Activated naive CD4-positive, alpha-beta T cell treated with anti-CD3 and anti-CD28 coated beads, Interleukin-2, amount 50 U/mL, for 24 hours (primary cell): Measurements from ENCODE around the gene RYK.
"Not testable (repeated sequence)": the region's sequence is repeated elsewhere in the genome, so short reads cannot be mapped to it uniquely, and the experiment has no call there.

ENCODE experiments used
- H3K27ac Mint-ChIP-seq: one replicate; pipeline ENCODE4 v1.8.0; 2021; ENCODE audit warnings: mild to moderate bottlenecking, mixed read lengths
- H3K27me3 Mint-ChIP-seq: one replicate; pipeline ENCODE4 v1.8.0; 2021; ENCODE audit warnings: mixed read lengths
- H3K36me3 Mint-ChIP-seq: one replicate; pipeline ENCODE4 v1.8.0; 2021; ENCODE audit warnings: mixed read lengths
- H3K4me1 Mint-ChIP-seq: one replicate; pipeline ENCODE4 v1.8.0; 2021; ENCODE audit warnings: mixed read lengths
- H3K4me3 Mint-ChIP-seq: one replicate; pipeline ENCODE4 v1.8.0; 2021; ENCODE audit warnings: mild to moderate bottlenecking, mixed read lengths
- H3K9me3 Mint-ChIP-seq: one replicate; pipeline ENCODE4 v1.8.0; 2021; ENCODE audit warnings: mixed read lengths

RYK gene

DNA sequence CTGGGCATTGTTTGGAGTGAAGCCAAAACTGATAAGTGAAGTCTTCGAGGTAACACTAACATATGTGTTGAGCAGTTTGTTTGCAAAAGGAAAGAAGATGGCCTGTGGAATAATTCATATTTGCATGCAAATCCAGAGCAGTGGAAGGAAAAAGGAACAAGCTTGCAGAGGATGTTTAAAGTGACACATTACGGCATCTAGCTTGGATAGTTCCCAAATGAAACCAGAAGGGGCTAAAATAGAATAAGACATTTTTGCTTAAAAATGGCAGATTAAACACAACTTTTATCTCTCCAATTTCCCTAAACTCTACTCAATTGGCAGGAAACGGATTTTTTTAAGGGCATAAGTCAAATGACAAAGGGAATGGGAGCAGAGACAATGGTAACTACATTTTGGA is 25.4 kb upstream of the RYK start:
- Mint-ChIP-seq H3K4me3 (no peak overlapping the region), H3K9me3 (no peaks in the 10 kb centered on the region), H3K36me3 (no peaks in the 10 kb centered on the region), H3K27me3 (peaks cover 5% of the 10 kb centered on the region), H3K4me1 (no peaks in the 10 kb centered on the region), H3K27ac (no peak overlapping the region)

DNA sequence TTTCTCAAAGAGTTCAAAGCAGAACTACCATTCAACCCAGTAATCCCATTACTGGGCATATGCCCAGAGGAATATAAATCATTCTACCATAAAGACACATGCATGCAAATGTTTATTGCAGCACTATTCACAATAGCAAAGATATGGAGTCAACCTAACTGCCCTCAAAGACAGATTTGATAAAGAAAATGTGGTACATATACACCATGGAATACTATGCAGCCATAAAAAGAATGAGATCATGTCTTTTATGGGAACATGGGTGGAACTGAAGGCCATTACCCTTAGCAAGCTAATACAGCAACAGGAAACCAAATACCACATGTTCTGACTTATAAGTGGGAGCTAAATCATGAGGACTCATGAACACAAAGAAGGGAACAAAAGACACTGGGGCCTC is 24.5 kb upstream of the RYK start:
- H3K27ac Mint-ChIP-seq, H3K9me3 Mint-ChIP-seq, H3K4me1 Mint-ChIP-seq, H3K36me3 Mint-ChIP-seq, H3K27me3 Mint-ChIP-seq, H3K4me3 Mint-ChIP-seq: not testable (repeated sequence)

DNA sequence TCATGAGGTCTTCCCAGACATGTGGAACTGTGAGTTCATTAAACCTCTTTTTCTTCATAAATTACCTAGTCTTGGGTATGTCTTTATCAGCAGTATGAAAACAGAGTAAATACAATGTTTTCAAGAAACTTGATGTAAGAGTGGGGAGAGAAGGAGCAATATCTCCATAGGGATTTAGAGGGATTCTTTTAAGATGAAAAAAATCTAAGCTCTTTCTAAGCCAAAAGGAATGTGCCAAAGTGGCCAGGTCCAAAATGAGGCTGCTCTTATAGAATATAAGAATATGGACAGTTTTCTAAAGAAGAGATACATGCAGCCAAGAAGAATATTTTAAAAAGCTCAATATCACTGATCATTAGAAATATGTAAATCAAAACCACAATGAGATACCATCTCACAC is 23.9 kb upstream of the RYK start:
- Mint-ChIP-seq H3K27me3 (peaks cover 4% of the 10 kb centered on the region), H3K9me3 (no peaks in the 10 kb centered on the region), H3K4me1 (no peaks in the 10 kb centered on the region), H3K27ac (no peak overlapping the region), H3K4me3 (no peak overlapping the region), H3K36me3 (no peaks in the 10 kb centered on the region)

DNA sequence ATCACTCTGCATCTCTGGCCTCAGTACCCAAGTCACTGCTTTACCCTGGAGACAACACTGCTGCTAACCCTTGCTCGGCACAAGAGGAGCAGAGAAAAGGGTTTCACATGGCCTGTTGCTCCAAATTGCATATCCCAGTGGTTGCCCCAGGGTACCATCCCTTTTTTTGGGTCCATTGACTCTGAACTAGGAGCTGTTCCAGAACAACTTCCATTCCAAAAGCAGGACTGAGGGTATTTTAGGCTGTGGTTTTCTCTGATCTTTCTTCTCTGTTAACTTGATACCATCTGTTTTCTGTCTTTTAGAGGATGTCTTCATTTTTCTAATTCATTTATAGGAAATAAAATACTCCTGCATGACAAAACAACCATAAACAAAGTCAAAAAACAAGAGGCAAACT is 17.3 kb upstream of the RYK start:
- no peak overlapping the region for H3K27ac Mint-ChIP-seq

DNA sequence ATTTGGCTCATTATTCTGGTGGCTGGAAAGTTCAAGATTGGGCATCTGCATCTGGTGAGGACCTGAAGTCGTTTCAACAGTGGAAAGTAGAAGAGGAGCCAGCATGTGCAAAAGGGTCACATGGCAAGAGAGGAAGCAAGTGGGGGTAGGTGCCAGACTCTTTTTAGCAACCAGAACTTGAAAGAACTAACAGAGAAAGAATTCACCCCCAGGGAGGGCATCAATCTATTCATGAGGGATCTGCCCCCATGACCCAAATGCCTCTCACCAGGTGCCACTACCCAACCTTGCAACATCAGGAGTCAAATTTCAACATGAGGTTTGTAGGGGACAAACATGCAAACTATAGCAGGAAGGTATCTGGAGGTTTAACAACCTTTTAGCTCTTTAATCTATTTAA is 10.3 kb upstream of the RYK start:
- Mint-ChIP-seq H3K4me3 (no peak overlapping the region), H3K4me1 (peaks cover 23% of the 10 kb centered on the region), H3K27ac (no peak overlapping the region), H3K9me3 (no peaks in the 10 kb centered on the region), H3K36me3 (no peaks in the 10 kb centered on the region), H3K27me3 (peaks cover 4% of the 10 kb centered on the region)

More for the DNA sequence above, 17.3 kb upstream of the RYK start:
- Mint-ChIP-seq H3K9me3 (no peaks in the 10 kb centered on the region), H3K27me3 (peaks cover 6% of the 10 kb centered on the region), H3K36me3 (no peaks in the 10 kb centered on the region), H3K4me3 (no peak overlapping the region), H3K4me1 (peaks cover 11% of the 10 kb centered on the region)

DNA sequence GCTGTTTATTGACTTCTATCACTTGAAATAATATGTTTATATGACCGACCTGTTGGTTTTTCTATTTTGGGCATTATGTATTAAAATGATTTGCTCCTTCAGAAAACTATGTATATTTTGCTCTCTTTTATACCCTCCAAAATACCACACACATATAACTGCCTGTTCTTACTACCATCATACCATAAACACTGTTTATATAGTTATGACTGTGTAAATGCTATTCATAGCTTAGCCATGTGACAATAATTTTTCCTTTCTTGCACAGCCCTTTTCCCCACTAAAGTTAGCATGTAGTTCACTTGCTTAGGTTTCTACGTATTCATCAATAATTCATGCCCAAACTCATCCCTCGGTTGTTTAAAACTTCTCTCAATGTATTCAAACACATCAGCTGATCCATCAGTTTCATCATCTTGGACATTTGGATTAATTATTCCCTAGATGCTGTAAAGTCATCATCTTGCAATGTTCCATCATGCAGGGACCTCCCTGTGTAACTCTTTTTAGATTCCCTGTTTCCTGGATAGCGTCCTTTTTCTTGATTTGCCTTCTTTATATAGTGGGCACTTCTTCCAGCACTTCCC is 8.2 kb upstream of the RYK start:
- H3K36me3 Mint-ChIP-seq = no peaks in the 10 kb centered on the region
- peaks cover 23% of the 10 kb centered on the region for H3K4me1 Mint-ChIP-seq
- H3K9me3 Mint-ChIP-seq = no peaks in the 10 kb centered on the region
- peaks cover 3% of the 10 kb centered on the region for H3K27me3 Mint-ChIP-seq
- no peak overlapping the region for H3K27ac Mint-ChIP-seq
- no peak overlapping the region for H3K4me3 Mint-ChIP-seq

DNA sequence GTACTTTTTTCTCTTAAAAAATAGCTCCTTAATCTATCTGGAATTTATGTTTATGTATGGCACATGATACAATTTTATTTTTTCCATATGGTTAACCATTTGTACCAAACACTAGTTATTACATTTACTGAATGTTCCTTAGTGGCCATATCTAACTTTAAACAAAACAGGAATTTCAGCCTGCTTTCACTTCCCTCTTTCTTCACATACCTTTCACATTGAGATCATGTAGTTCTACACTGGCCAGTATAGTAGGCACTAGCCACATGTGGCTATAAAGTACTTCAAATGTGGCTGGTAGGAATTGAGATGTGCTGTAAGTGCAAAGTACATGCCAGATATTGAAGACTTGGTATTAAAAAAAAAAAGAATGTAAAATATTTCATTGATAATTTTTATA is 4.7 kb upstream of the RYK start:
- Mint-ChIP-seq H3K27me3 (peaks cover 3% of the 10 kb centered on the region), H3K36me3 (no peaks in the 10 kb centered on the region), H3K4me1 (peaks cover 31% of the 10 kb centered on the region)

DNA sequence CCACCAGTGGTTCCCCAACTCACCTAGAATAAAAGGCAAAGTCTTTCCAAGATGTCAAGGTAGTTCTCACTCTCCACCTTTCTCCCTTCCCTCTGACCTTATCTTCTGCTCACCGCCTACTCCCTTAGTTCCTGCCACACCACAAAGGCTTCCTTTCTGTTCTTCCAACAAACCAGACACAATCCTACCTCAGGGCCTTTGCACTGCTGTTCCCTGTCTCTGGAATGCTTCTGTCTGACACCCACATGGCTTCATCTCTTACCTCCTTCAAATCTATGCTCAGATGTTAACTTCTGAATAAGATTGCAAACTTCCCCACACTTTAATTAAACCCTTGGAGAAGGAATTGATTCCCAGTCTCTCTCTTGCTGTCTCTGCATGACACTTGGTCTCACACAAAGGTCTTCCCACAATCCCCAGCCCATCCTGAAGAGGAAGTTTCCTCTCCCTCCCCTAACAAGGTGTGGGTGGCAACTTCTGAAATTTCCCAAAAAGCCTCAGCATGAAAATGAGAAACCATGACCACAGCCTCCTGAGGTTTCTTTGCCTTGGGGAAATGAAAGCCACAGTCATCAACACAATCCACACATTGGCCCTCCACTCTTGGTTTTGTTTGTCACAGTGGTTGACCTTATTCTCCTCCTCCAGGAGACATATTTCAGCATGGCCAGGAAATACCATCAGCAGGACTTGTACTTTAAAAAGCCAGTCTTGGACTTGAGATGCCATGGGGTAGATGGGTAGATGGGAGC is 3.0 kb upstream of the RYK start:
- Mint-ChIP-seq H3K27me3 (peaks cover 2% of the 10 kb centered on the region), H3K4me3 (peak overlapping the region; percentile 30), H3K36me3 (no peaks in the 10 kb centered on the region), H3K9me3 (no peaks in the 10 kb centered on the region), H3K27ac (peak overlapping the region; percentile 83), H3K4me1 (peaks cover 46% of the 10 kb centered on the region)

More for the DNA sequence above, 4.7 kb upstream of the RYK start:
- H3K9me3 Mint-ChIP-seq = no peaks in the 10 kb centered on the region
- H3K27ac Mint-ChIP-seq = no peak overlapping the region
- no peak overlapping the region for H3K4me3 Mint-ChIP-seq

DNA sequence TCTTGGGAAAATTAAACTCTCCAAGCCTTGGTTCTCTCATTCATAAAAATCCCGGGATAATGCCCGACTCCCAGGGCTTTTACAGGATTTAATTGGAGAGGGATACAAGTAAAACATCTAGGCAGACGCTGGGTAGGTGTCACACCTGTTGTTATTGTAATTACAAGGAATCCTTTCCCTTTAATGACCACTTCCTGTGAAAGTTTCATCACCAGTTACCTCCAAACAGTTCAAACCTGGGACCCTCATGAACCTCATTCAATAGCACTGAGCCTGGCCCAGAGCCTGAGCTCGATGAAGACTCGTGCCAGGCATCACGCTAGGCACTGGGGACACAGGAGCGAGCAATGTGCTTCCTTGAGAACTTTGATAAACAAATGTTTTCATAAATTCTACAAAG is 2.1 kb upstream of the RYK start:
- H3K9me3 Mint-ChIP-seq = no peaks in the 10 kb centered on the region
- H3K4me1 Mint-ChIP-seq = peaks cover 55% of the 10 kb centered on the region
- no peaks in the 10 kb centered on the region for H3K36me3 Mint-ChIP-seq
- no peak overlapping the region for H3K27ac Mint-ChIP-seq
- no peak overlapping the region for H3K4me3 Mint-ChIP-seq
- peaks cover 1% of the 10 kb centered on the region for H3K27me3 Mint-ChIP-seq

DNA sequence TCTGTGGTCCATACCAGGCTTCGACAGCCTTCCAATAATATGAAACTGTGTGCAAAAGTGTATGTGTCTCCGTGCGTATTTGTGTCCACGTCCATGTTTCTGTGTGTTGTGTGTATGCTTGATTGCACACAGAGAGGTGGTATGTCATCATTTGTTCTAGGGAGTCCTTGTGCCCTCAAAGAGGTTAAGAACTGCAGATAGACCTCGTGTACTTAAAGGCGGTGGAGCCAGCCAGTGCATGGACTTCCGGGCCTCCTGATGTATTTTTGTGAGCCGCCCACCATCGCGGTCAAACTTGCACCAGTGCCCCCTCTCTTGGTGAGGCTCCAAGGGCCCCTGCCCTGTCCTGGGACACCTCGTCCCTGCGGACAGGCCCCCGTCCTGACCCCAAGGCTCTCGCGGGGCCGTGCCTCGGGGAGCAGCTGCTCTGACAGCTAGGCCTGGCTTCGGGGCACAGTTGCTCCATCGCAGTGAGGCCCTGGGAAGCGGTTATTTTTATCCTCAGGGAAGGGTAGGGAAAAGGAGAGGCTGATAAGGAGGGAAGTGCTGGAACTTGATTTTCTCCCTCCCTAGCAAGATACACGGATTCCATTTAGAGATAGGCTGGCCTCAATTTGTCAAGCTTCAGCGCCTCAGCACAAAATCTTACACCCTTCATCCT is 1.2 kb upstream of the RYK start:
- Mint-ChIP-seq H3K36me3 (peaks cover 2% of the 10 kb centered on the region), H3K27ac (peak overlapping the region; percentile 84), H3K9me3 (no peaks in the 10 kb centered on the region), H3K27me3 (peaks cover 1% of the 10 kb centered on the region), H3K4me3 (peak overlapping the region; percentile 95), H3K4me1 (peaks cover 63% of the 10 kb centered on the region)

DNA sequence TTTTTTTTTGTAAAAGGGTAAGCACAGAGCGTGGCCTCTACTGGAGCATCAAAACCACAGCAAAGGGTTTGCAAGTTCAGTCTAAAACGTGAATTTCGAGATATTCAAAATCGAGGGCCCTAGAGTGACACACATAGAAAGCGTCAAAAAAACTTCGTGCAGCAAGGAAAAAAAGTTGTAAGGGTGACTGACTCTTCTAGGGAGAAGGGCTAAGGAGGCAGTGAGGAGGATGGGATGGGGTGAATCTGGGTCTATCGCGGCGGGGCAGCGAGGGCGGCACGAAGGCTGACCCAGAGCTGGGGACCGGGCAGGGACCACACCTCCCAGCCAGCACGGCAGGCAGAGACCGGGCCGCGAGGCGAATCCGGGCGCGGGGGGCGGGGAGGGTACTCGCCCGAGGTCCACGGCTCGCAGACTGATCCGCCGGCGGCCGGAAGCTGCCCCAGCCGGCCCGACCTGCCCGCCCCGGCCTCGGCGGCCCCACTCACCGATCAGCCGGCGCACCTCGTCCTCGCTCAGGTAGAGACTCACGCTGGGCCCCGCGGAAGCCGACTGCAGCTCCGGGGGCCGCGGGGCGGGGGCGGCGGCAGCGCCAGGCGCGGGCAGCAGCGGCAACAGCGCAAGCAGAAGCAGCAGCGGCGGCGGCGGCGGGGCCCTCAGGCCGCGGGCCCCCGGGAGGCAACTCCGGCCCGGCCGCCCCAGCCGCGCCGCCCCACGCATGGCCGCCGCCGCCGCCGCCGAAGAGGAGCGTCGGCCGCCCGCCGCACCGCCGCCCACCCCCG is 533 bp downstream of the RYK start:
- H3K9me3 Mint-ChIP-seq = no peaks in the 10 kb centered on the region
- peaks cover 8% of the 10 kb centered on the region for H3K36me3 Mint-ChIP-seq
- peaks cover 76% of the 10 kb centered on the region for H3K4me1 Mint-ChIP-seq

DNA sequence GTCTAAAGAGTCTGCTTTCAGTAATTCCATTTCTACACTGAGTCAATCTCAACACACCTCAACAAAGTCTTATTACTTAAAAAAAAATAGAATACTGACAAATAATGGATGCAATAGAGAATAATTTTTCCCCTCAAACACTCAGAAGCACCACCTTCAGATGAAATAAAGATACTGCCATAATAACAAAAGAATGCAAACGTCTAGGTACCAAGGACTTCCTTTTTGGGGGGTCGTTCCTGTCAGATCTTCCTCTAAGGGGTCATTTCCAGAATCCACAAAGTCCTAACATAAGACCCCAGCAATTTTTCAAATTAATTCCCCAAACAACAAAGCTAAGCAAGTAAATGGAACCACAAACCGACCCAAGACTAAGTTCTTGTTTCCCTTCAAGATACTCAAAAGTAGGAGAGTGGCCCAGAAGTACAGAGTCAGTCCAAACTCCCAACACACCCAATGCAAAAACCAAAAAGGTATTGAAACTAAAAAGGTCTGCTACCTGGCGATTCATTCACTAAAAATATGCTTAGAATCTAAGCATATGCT is 1.3 kb downstream of the RYK start:
- no peaks in the 10 kb centered on the region for H3K9me3 Mint-ChIP-seq
- H3K27me3 Mint-ChIP-seq = no peaks in the 10 kb centered on the region
- H3K4me1 Mint-ChIP-seq = peaks cover 80% of the 10 kb centered on the region
- peak overlapping the region; percentile 99 for H3K27ac Mint-ChIP-seq
- H3K4me3 Mint-ChIP-seq = peak overlapping the region; percentile 91
- H3K36me3 Mint-ChIP-seq = peaks cover 8% of the 10 kb centered on the region

More for the DNA sequence above, 533 bp downstream of the RYK start:
- peak overlapping the region; percentile 99 for H3K27ac Mint-ChIP-seq
- peak overlapping the region; percentile 91 for H3K4me3 Mint-ChIP-seq
- H3K27me3 Mint-ChIP-seq = no peaks in the 10 kb centered on the region

DNA sequence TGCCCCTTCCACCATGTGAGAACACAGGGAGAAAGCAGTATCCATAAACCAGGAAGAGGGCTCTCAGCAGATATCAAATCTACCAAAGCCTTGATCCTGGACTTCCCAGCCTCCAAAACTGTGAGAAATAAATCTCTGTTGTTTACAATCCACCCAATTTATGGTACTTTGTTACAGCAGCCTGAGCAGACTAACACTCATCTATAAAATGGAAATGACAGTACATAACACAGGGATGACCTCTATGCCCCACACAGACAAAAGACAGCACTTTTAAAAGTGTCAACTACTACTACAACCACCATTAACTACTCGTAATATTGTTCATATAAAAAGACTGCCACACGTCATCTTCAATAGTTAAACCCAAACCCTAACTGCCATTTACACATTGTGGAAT is 5.7 kb downstream of the RYK start:
- H3K9me3 Mint-ChIP-seq = peaks cover 5% of the 10 kb centered on the region
- H3K4me1 Mint-ChIP-seq = peaks cover 96% of the 10 kb centered on the region
- H3K4me3 Mint-ChIP-seq = no peak overlapping the region
- H3K36me3 Mint-ChIP-seq = peaks cover 11% of the 10 kb centered on the region
- H3K27me3 Mint-ChIP-seq = no peaks in the 10 kb centered on the region
- H3K27ac Mint-ChIP-seq = peak overlapping the region; percentile 30

DNA sequence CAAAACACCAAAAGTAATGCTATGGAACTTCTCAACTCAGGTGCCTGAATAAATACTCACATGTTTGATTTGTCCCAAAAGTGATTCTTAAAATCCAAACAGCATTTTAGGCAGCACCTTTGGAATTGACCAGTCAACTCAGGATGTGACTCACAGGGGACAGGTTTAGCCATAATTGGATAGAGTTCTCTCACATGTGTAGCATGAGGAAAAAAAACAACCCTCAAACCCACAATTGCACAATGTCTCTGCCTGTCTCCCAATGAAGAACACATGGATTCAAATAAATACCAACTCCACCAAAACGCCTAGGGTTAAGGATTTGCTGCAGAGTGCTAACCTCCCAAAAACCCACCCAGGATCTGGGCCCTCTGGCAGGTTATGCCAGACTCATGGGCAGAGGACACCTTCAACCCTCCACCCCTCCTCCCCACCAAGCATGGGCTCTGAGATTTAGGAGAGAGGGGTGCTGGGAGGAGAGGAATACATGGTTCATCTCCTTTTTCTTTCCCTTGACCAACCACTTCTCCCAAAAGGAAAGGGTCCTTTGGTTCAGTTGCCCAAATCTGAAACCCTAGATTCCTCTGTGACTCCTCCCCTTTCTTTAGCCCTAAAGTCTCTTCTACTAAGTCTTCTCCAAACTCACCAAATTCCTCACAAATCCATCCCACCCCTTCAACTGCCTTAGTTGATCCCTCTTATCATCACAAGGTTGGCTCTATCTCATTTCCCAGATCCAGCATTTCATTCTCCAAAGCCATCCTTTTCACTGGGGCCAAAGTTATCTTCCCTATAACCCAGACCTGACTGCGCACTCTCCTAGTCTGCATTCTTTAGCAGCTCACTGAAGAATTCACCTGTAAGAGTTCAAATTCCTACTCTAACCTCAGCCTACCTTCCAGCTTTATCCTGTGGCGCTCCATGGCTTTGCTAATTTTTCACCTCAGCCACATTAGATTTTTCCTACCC is 7.7 kb downstream of the RYK start:
- Mint-ChIP-seq H3K36me3 (peaks cover 11% of the 10 kb centered on the region), H3K27ac (peak overlapping the region; percentile 87), H3K4me3 (peak overlapping the region; percentile 12), H3K4me1 (peaks cover 96% of the 10 kb centered on the region), H3K9me3 (peaks cover 5% of the 10 kb centered on the region), H3K27me3 (no peaks in the 10 kb centered on the region)
